ENCODE results near the gene ACTR1A.
A peak's percentile ranks its signal among the peaks of the same experiment; 100 is the strongest.

The ACTR1A gene

GRCh38 chr10:102452672-102453340 is 49.7 kb downstream of the ACTR1A start:
- no peak for FAIRE-seq

- FAIRE-seq = no peak
Measured at GRCh38 chr10:102451105-102451969, 51.2 kb downstream of the ACTR1A start, which contains the start of gene C10orf95. Gene C10orf95, minus strand, starts transcription at chr10:102451543. Its CDS starts 450 bp downstream, at chr10:102451093.

- no peak for FAIRE-seq
Measured at GRCh38 chr10:102450374-102451104, 52.0 kb downstream of the ACTR1A start.

- no peak for FAIRE-seq
Measured at GRCh38 chr10:102450124-102450373, 52.5 kb downstream of the ACTR1A start.

- no peak for FAIRE-seq
Measured at GRCh38 chr10:102449321-102450123, 53.0 kb downstream of the ACTR1A start.

GRCh38 chr10:102444851-102445250 is 57.7 kb downstream of the ACTR1A start:
- no peak for FAIRE-seq

GRCh38 chr10:102438374-102438773 is 64.1 kb downstream of the ACTR1A start:
- FAIRE-seq = no peak

GRCh38 chr10:102437515-102437914 is 65.0 kb downstream of the ACTR1A start:
- FAIRE-seq = no peak

GRCh38 chr10:102436312-102436711 is 66.2 kb downstream of the ACTR1A start:
- FAIRE-seq = no peak

- no peak for FAIRE-seq
Measured at GRCh38 chr10:102435529-102436233, 66.8 kb downstream of the ACTR1A start.

- no peak for FAIRE-seq
Measured at GRCh38 chr10:102435133-102435497, 67.4 kb downstream of the ACTR1A start.

GRCh38 chr10:102434394-102435132 is 67.9 kb downstream of the ACTR1A start:
- FAIRE-seq = no peak

GRCh38 chr10:102433619-102434046 is 68.9 kb downstream of the ACTR1A start:
- FAIRE-seq = no peak

- peak; percentile 94 for FAIRE-seq
Measured at GRCh38 chr10:102432162-102432950, 70.2 kb downstream of the ACTR1A start, which contains the start of gene CUEDC2. Gene CUEDC2, minus strand, starts transcription at chr10:102432574. Its CDS starts 7,386 bp downstream, at chr10:102425188.

GRCh38 chr10:102431452-102432124 is 70.9 kb downstream of the ACTR1A start:
- FAIRE-seq = no peak

- FAIRE-seq = no peak
Measured at GRCh38 chr10:102429468-102429867, 73.0 kb downstream of the ACTR1A start.
